ENCODE measurements around the gene SLC25A47. TPM values are rescaled to one million over a fixed set of nuclear protein-coding genes. Genes with fewer than 3 reads are reported as not detected.
A peak's percentile ranks its signal among the peaks of the same experiment; 100 is the strongest.

SLC25A47 gene, protein sequence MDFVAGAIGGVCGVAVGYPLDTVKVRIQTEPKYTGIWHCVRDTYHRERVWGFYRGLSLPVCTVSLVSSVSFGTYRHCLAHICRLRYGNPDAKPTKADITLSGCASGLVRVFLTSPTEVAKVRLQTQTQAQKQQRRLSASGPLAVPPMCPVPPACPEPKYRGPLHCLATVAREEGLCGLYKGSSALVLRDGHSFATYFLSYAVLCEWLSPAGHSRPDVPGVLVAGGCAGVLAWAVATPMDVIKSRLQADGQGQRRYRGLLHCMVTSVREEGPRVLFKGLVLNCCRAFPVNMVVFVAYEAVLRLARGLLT
- total RNA-seq = not detected
- polyA plus RNA-seq = not detected

DNA sequence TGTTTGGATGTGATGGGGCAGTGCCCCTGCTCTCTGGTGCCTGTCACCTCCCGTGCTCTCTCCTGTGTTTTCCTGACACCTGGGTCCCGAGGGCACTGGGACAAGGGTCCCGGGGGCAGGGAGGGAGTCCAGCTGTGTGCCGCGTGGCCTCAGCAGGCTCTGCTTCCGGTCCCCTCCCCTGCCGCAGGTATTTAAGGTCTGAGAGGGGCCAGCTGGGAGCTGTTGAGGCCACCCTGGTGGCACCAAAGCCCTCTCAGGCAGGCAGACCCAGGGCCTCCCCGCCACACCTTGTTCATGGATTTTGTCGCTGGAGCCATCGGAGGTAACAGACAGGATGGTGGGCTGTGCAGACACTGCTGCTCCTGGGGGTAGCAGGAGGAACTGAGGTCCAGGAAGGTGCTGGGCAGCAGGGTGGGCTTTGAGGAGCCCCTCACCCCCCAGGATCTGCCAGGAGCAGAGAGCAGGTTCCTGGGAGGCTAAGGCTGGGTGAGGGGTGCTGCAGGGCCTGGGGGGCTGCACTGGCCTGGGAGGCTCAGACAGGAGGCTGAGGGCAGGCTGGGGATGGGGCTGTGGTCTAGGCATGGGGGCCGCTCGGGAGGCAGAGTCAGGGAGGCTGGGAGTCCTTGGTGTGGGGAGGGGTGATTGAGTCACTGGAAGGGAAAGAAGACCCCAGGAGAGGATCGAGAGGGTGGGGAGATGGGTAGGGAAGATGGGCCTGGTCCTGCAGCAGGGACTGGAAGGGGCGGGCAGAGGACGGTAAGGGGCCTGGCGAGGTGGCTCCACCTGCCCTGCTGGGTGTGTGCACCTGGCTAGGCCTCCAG lies at the start of gene SLC25A47:
SLC25A47 (plus strand) TSS at position 219 of the 821 bp plus-strand sequence; CDS start at position 295, 76 bp downstream.
- peaks cover 0 to 5% (median 1%) of the 10 kb centered on the region in 3 donors for H3K4me1 Mint-ChIP-seq
- ChIA-PET POLR2A (no interaction called here), CTCF (interaction anchor here (0.8 kb wide), 1 partner anchor 37 kb away, joined by 3 read pairs; no protein-coding TSS in a partner anchor)
- no peaks in the 10 kb centered on the region for H3K9me3 Mint-ChIP-seq
- H3K36me3 ChIP-seq (ENCODE audit: insufficient read depth, low read length) = no peaks in the 10 kb centered on the region
- DNase-seq = no peak
- H3K36me3 Mint-ChIP-seq = no peaks in the 10 kb centered on the region
- no peaks in the 10 kb centered on the region for H3K4me1 ChIP-seq (ENCODE audit: insufficient read depth, low read length)
- no peak within 1 kb of the TSS for H3K4me3 ChIP-seq (ENCODE audit: low read length)
- H3K27me3 Mint-ChIP-seq = peaks cover 0 to 3% of the 10 kb centered on the region in 2 donors
- H3K9me3 ChIP-seq (ENCODE audit: low read length) = no peaks in the 10 kb centered on the region
- no peak within 1 kb of the TSS for H3K27ac ChIP-seq (ENCODE audit: low read depth, low read length)
- no peak within 1 kb of the TSS for H3K4me3 Mint-ChIP-seq
- H3K27ac Mint-ChIP-seq = peak within 1 kb of the TSS in 1 of 8 donors; percentile 54
- no peaks in the 10 kb centered on the region for H3K27me3 ChIP-seq (ENCODE audit: insufficient read depth, low read length, poor library complexity, severe bottlenecking)

DNA sequence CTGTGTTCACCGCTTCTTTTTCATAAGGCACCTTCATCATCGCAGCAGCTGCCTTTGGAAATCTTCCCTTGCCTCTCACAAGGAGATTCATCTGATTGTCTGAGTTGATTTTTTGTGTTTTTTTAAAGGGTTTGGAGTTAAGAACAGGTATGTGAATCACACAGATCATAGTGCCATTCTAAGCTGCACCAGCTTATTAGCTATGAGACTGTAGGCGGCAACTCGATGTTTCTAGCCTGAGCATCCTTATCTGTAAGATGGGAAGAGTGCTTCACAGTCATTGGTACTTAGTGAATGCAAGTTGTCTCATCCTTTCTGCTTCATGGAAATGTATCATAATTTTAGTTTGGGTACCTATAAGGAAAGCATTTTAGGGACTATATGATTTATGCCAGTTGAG lies 48.9 kb upstream of the SLC25A47 start:
- Mint-ChIP-seq H3K4me1 (peaks cover 45 to 83% (median 66%) of the 10 kb centered on the region in 3 donors), H3K27ac (peak overlapping the region in 6 of 8 donors; percentile 1 to 92 (median 29)), H3K36me3 (peaks cover 0 to 47% (median 2%) of the 10 kb centered on the region in 3 donors), H3K27me3 (no peaks in the 10 kb centered on the region), H3K9me3 (no peaks in the 10 kb centered on the region), H3K4me3 (peak overlapping the region in 1 of 7 donors; percentile 0)
- H3K27ac ChIP-seq (ENCODE audit: low read depth, low read length) = no peak overlapping the region
- H3K4me3 ChIP-seq (ENCODE audit: low read length) = no peak overlapping the region
- POLR2A ChIA-PET = no interaction called here
- no peaks in the 10 kb centered on the region for H3K9me3 ChIP-seq (ENCODE audit: low read length)
- peaks cover 14% of the 10 kb centered on the region for H3K36me3 ChIP-seq (ENCODE audit: insufficient read depth, low read length)
- CTCF ChIA-PET = interaction anchor here (0.9 to 1.5 kb wide), 4 partner anchors 10 to 27 kb away, joined by 3 read pairs; no protein-coding TSS in a partner anchor
- peaks cover 17% of the 10 kb centered on the region for H3K4me1 ChIP-seq (ENCODE audit: insufficient read depth, low read length)
- DNase-seq = no peak
- no peaks in the 10 kb centered on the region for H3K27me3 ChIP-seq (ENCODE audit: insufficient read depth, low read length, poor library complexity, severe bottlenecking)

DNA sequence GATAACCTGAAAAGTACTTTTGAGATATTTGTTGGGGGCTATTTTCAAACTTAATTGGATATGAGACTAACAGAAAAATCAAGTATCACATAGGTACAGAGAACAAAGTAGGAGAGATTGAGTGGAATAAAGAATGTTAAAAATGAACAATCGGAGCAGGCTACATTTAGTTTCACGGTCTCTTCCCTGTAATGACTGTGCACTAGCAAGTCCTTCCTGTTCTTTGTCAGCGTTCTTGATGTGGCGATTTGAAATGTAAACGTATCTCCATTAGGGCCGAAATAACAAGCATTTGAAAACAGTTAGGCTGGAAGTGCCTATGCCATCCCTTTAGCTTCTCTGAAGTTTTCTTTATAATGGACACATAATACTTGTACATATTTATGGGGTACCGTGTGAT lies 47.9 kb upstream of the SLC25A47 start:
- no peaks in the 10 kb centered on the region for H3K9me3 Mint-ChIP-seq
- peaks cover 0 to 49% (median 2%) of the 10 kb centered on the region in 3 donors for H3K36me3 Mint-ChIP-seq
- H3K27me3 Mint-ChIP-seq = no peaks in the 10 kb centered on the region
- peak overlapping the region; percentile 26 to 76 (median 52) for H3K27ac Mint-ChIP-seq
- no peaks in the 10 kb centered on the region for H3K9me3 ChIP-seq (ENCODE audit: low read length)
- H3K27ac ChIP-seq (ENCODE audit: low read depth, low read length) = no peak overlapping the region
- POLR2A ChIA-PET = no interaction called here
- peaks cover 17% of the 10 kb centered on the region for H3K4me1 ChIP-seq (ENCODE audit: insufficient read depth, low read length)
- peak overlapping the region in 1 of 7 donors; percentile 23 for H3K4me3 Mint-ChIP-seq
- H3K4me1 Mint-ChIP-seq = peaks cover 46 to 90% (median 71%) of the 10 kb centered on the region in 3 donors
- DNase-seq = no peak
- peaks cover 14% of the 10 kb centered on the region for H3K36me3 ChIP-seq (ENCODE audit: insufficient read depth, low read length)
- no peak overlapping the region for H3K4me3 ChIP-seq (ENCODE audit: low read length)
- CTCF ChIA-PET = interaction anchor here (1.2 kb wide), 1 partner anchor 23 kb away, joined by 3 read pairs; no protein-coding TSS in a partner anchor
- H3K27me3 ChIP-seq (ENCODE audit: insufficient read depth, low read length, poor library complexity, severe bottlenecking) = no peaks in the 10 kb centered on the region

DNA sequence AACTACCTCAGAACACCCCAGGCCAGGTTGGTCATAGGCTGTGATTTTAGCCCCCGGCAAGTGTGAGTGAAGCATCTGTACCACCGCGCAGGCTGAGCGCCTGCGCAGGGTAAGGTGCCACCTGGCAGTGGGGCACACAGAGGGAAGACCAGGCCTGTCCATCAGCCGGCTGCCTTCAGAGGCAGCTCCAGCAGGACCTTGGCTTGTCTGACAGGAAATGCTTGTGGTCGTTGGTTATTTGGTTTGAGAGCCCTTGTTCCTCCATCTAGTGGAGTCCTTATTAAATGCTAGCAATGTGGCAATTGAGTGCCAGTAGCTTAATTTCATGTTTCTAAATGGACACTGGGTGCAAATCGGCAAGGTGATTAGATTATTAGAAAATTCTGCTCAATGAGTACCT lies 44.4 kb upstream of the SLC25A47 start:
- CTCF ChIA-PET = interaction anchor here (1.1 to 1.6 kb wide), 5 partner anchors 10 to 42 kb away, joined by 3 read pairs; no protein-coding TSS in a partner anchor
- Histone ChIP-seq H3K27ac (ENCODE audit: low read depth, low read length) (no peak overlapping the region), H3K4me3 (ENCODE audit: low read length) (no peak overlapping the region), H3K4me1 (ENCODE audit: insufficient read depth, low read length) (peaks cover 14% of the 10 kb centered on the region), H3K27me3 (ENCODE audit: insufficient read depth, low read length, poor library complexity, severe bottlenecking) (no peaks in the 10 kb centered on the region), H3K9me3 (ENCODE audit: low read length) (no peaks in the 10 kb centered on the region), H3K36me3 (ENCODE audit: insufficient read depth, low read length) (peaks cover 14% of the 10 kb centered on the region)
- Mint-ChIP-seq H3K27ac (peak overlapping the region in 6 of 8 donors; percentile 20 to 76 (median 45)), H3K36me3 (peaks cover 0 to 56% (median 4%) of the 10 kb centered on the region in 3 donors), H3K27me3 (no peaks in the 10 kb centered on the region), H3K4me1 (peaks cover 46 to 81% (median 61%) of the 10 kb centered on the region in 3 donors), H3K4me3 (no peak overlapping the region), H3K9me3 (no peaks in the 10 kb centered on the region)
- no peak for DNase-seq
- POLR2A ChIA-PET = no interaction called here

DNA sequence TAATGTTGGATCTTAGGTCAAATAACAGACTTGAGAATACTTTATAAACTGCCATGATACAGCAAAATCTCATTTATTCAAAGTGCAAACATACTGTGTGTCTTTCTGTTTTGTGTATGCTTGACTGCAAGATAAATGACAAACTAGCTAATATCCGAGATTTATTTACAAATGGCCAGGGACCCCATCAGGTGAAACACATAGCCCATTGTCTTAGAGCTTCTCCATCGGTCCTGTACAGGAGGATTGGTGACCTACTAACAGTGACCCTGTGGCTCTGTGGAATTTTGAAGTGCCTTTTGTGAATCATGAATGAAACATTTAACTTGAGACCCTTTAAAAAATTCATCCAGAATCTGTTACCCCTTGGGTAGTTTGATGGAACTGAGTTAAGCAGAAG lies 44.0 kb upstream of the SLC25A47 start:
- Histone ChIP-seq H3K27ac (ENCODE audit: low read depth, low read length) (no peak overlapping the region), H3K27me3 (ENCODE audit: insufficient read depth, low read length, poor library complexity, severe bottlenecking) (no peaks in the 10 kb centered on the region), H3K4me1 (ENCODE audit: insufficient read depth, low read length) (peaks cover 9% of the 10 kb centered on the region), H3K4me3 (ENCODE audit: low read length) (no peak overlapping the region), H3K36me3 (ENCODE audit: insufficient read depth, low read length) (peaks cover 14% of the 10 kb centered on the region), H3K9me3 (ENCODE audit: low read length) (no peaks in the 10 kb centered on the region)
- ChIA-PET CTCF (interaction anchor here (1.1 to 1.6 kb wide), 5 partner anchors 10 to 42 kb away, joined by 3 read pairs; no protein-coding TSS in a partner anchor), POLR2A (no interaction called here)
- no peak for DNase-seq
- Mint-ChIP-seq H3K27me3 (no peaks in the 10 kb centered on the region), H3K27ac (peak overlapping the region in 6 of 8 donors; percentile 29 to 76 (median 45)), H3K9me3 (no peaks in the 10 kb centered on the region), H3K4me3 (peak overlapping the region in 1 of 7 donors; percentile 27), H3K36me3 (peaks cover 0 to 56% (median 4%) of the 10 kb centered on the region in 3 donors), H3K4me1 (peaks cover 43 to 79% (median 57%) of the 10 kb centered on the region in 3 donors)

DNA sequence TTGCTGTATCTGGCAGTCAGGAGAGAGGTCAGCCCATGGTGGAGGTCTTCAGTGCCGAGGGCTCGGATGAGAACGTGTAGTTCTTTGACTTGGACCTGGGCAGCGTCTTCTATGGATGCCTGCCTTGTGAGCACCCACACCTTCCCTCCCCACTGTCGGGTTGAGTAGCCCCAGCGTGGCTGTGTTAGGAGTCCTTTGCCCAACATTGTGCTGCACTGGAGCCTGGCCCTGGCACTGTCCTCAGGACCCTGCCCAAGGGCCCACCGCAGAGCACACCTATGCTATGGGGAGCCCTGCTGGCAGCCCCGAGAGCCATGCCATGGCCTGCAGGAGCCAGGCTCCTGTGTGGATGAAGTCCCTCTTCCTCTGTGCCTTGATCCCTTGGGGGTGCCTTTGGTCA lies 43.6 kb upstream of the SLC25A47 start:
- ChIA-PET CTCF (interaction anchor here (1.1 to 1.2 kb wide), 2 partner anchors 11 to 39 kb away, joined by 3 read pairs; no protein-coding TSS in a partner anchor), POLR2A (no interaction called here)
- H3K4me1 ChIP-seq (ENCODE audit: insufficient read depth, low read length) = peaks cover 7% of the 10 kb centered on the region
- peaks cover 14% of the 10 kb centered on the region for H3K36me3 ChIP-seq (ENCODE audit: insufficient read depth, low read length)
- no peak overlapping the region for H3K4me3 Mint-ChIP-seq
- H3K9me3 Mint-ChIP-seq = no peaks in the 10 kb centered on the region
- H3K27ac Mint-ChIP-seq = peak overlapping the region in 5 of 8 donors; percentile 10 to 62 (median 51)
- peaks cover 41 to 79% (median 56%) of the 10 kb centered on the region in 3 donors for H3K4me1 Mint-ChIP-seq
- no peaks in the 10 kb centered on the region for H3K27me3 ChIP-seq (ENCODE audit: insufficient read depth, low read length, poor library complexity, severe bottlenecking)
- no peak for DNase-seq
- no peak overlapping the region for H3K27ac ChIP-seq (ENCODE audit: low read depth, low read length)
- no peaks in the 10 kb centered on the region for H3K9me3 ChIP-seq (ENCODE audit: low read length)
- no peaks in the 10 kb centered on the region for H3K27me3 Mint-ChIP-seq
- H3K36me3 Mint-ChIP-seq = peaks cover 0 to 54% (median 4%) of the 10 kb centered on the region in 3 donors
- H3K4me3 ChIP-seq (ENCODE audit: low read length) = no peak overlapping the region

DNA sequence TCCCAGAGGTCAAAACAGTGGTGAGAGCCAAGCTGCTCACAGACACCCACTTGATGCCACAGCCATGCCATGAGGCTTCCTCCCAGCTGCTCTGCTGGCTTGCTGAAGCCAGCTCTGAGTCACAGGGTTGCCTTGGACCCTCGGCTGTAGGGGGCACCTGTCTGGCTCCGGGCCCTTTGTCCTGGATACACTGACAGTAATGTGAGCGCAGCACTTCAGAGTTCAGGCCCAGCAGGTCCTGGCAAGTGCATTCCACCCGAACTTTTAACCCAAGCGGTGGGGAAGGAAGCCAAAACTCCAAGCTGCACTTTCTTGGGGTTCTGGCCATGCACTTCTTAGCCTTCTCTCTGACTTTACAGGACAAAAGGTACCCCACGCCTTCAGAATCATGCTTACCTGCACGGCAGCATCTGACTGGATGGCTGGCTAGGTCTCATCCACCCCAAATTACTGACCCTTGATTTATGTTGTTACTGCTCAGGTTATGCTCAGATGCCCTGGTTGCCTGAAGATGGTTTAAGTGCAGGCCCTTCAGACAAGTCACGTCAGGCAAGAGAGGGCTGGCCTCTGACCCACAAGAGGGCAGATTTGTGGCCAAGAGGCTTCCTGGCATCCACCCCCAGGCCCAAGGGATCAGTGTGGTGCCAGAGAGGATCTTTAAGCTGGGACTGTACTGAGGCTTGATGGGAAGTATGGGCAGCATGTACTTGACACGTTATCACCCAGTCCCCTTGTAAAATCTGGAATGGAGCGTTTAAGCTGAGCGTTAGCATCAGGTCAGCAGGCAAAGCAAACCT lies 41.7 kb upstream of the SLC25A47 start:
- Mint-ChIP-seq H3K27me3 (no peaks in the 10 kb centered on the region), H3K36me3 (peaks cover 0 to 38% (median 4%) of the 10 kb centered on the region in 3 donors), H3K4me3 (no peak overlapping the region), H3K27ac (peak overlapping the region in 4 of 8 donors; percentile 3 to 90 (median 78)), H3K4me1 (peaks cover 32 to 66% (median 44%) of the 10 kb centered on the region in 3 donors), H3K9me3 (no peaks in the 10 kb centered on the region)
- DNase-seq = no peak
- no peak overlapping the region for H3K27ac ChIP-seq (ENCODE audit: low read depth, low read length)
- ChIA-PET CTCF (interaction anchor here (1.1 kb wide), 1 partner anchor 33 kb away, joined by 4 read pairs; no protein-coding TSS in a partner anchor), POLR2A (no interaction called here)
- H3K4me1 ChIP-seq (ENCODE audit: insufficient read depth, low read length) = peaks cover 11% of the 10 kb centered on the region
- no peak overlapping the region for H3K4me3 ChIP-seq (ENCODE audit: low read length)
- H3K27me3 ChIP-seq (ENCODE audit: insufficient read depth, low read length, poor library complexity, severe bottlenecking) = no peaks in the 10 kb centered on the region
- H3K9me3 ChIP-seq (ENCODE audit: low read length) = no peaks in the 10 kb centered on the region
- peaks cover 9% of the 10 kb centered on the region for H3K36me3 ChIP-seq (ENCODE audit: insufficient read depth, low read length)

Data from CD8-positive, alpha-beta memory T cell (primary cell).